Stimulated activated effector memory CD8-positive, alpha-beta T cell treated with anti-CD3 and anti-CD28 coated beads, Interleukin-12 subunit alpha, Interleukin-12 subunit beta, amount 100 ng/mL, for 72 hours (primary cell): ENCODE results near the gene HOXC13.

ENCODE experiments used
- ATAC-seq: fragments of 150-1000 bp; cut with Tn5 transposase; 2 replicates; pipeline ENCODE4 v1.10.0; 2021
- DNase-seq, 2 donors: peaks; one replicate each; pipeline ENCODE4 v3.0.0; 2021 to 2022; ENCODE audit warnings: low spot score in 2 of 2
- H3K27ac Mint-ChIP-seq: one replicate; pipeline ENCODE4 v1.8.0; 2022; ENCODE audit warnings: mild to moderate bottlenecking, mixed read lengths
- H3K36me3 Mint-ChIP-seq: one replicate; pipeline ENCODE4 v1.8.0; 2022; ENCODE audit warnings: mild to moderate bottlenecking, mixed read lengths
- H3K4me1 Mint-ChIP-seq: one replicate; pipeline ENCODE4 v1.8.0; 2022; ENCODE audit warnings: mixed read lengths
- H3K4me3 Mint-ChIP-seq: one replicate; pipeline ENCODE4 v1.8.0; 2022; ENCODE audit warnings: mild to moderate bottlenecking, mixed read lengths
- H3K9me3 Mint-ChIP-seq: one replicate; pipeline ENCODE4 v1.8.0; 2022; ENCODE audit warnings: mixed read lengths

The HOXC13 gene, protein sequence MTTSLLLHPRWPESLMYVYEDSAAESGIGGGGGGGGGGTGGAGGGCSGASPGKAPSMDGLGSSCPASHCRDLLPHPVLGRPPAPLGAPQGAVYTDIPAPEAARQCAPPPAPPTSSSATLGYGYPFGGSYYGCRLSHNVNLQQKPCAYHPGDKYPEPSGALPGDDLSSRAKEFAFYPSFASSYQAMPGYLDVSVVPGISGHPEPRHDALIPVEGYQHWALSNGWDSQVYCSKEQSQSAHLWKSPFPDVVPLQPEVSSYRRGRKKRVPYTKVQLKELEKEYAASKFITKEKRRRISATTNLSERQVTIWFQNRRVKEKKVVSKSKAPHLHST

DNA sequence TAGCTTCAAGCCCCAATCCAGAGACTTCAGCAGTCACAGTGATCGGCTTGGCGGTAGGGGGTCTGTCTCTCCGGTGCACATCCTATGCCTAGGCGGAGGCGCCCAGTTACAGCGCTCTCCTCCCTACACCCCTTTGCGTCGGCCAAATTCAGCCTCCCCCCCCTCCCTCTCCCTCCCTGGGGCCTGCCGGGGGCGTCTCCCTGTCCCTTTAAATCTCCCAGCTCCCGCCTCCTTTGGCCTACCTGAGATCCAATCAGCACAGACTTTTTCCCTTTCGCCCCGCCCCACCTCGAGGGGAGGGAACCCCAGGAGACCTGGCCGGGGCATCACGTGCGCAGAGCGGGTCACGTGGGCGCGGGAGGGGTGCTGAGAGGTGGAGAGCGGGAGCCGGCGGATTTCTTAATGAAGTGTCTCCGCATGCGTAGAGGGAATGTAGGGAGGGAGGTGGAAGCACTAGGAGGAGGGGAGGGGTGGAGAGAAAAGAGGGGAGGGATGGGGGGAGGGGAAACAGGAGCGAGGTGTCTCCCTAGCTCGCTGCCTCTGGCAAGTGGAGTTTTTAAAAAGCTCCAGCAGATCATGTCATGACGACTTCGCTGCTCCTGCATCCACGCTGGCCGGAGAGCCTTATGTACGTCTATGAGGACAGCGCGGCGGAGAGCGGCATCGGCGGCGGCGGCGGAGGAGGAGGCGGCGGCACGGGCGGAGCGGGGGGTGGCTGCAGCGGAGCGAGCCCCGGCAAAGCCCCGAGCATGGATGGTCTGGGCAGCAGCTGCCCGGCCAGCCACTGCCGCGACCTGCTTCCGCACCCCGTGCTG lies at the start of gene HOXC13:
TSS of gene HOXC13 (plus strand) at position 506 of the 815 bp plus-strand sequence. CDS start at position 582, 76 bp downstream.
- Mint-ChIP-seq H3K9me3 (no peaks in the 10 kb centered on the region), H3K4me1 (peaks cover 15% of the 10 kb centered on the region), H3K4me3 (no peak within 1 kb of the TSS), H3K36me3 (no peaks in the 10 kb centered on the region), H3K27ac (no peak within 1 kb of the TSS)
- DNase-seq (no peak), ATAC-seq (no peak)

DNA sequence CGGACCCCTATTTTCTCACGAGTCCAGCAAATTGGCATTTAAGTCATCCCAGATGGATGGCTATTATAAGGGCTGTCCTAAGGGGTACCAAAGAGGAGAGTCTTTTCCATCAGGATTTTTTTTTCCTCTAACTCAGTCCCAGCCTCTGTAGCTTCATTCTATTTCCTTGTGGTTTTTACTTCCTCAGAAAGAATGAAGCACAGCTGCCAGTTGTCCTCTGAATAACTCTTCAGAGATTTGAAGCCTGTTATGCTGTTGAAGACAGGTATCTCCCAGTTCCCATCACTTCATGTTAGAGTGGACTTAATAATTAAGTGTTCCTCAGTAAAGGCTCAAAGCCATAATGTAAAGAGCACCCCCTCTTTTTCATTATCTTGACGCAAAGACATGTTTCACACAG lies 48.5 kb upstream of the HOXC13 start:
- DNase-seq, result no peak
- Mint-ChIP-seq H3K36me3 (no peaks in the 10 kb centered on the region), H3K4me1 (no peaks in the 10 kb centered on the region), H3K4me3 (no peak overlapping the region), H3K27ac (no peak overlapping the region), H3K9me3 (no peaks in the 10 kb centered on the region)
- ATAC-seq, result no peak

DNA sequence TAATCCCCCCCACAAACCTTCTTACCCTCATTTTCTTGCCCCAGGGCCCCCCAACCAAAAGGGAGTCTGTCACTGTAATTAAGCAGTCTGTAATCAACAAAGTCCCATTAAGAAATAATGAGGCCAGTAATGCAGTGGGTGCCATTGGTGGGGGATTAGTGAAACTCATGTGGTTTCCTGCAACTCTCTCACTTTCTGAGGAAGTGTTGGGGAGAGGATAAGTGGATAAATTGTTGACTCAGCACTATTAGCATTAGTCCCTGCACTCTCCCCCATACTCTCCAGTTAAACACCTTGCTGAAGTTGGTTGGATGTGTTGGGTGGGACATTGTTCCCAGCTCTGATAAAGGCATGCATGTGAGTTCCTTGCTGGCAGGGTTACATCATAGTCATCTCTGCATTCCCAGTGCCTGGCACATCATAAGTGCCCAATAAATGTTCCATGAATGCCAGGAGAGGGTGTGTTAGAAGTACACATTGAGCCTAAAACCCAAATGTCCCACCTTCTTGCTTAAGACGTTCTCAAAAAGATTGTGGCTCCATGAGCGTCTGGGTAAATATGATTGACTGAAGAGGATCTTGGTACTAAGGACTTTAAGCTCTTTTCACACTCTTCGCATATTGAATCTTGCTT lies 45.8 kb upstream of the HOXC13 start:
- no peaks in the 10 kb centered on the region for H3K36me3 Mint-ChIP-seq
- no peak for DNase-seq
- H3K4me1 Mint-ChIP-seq, result no peaks in the 10 kb centered on the region
- no peak for ATAC-seq
- H3K4me3 Mint-ChIP-seq, result no peak overlapping the region
- no peak overlapping the region for H3K27ac Mint-ChIP-seq
- no peaks in the 10 kb centered on the region for H3K9me3 Mint-ChIP-seq

DNA sequence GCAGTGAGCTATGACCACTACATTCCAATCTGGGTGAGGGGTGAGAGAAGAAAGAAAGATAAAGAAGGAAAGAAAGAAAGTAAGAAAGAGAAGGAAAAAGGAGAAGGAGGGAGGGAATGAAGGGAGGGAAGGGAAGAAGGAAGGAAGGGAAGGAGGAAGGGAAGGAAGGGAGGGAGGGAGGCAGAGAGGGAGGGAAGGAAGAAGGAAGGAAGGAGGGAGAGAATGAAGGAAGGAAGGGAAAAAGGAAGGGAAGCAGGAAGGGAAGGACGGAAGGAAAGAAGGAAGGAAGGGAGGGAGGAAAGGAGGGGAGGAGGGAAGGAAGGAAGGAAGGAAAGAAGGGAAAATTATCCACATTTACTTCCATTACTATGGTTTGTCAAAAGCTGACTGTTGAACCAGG lies 39.4 kb upstream of the HOXC13 start:
- DNase-seq (no peak), ATAC-seq (no peak)
- H3K27ac Mint-ChIP-seq, result no peak overlapping the region
- H3K36me3 Mint-ChIP-seq, result no peaks in the 10 kb centered on the region
- H3K4me1 Mint-ChIP-seq, result no peaks in the 10 kb centered on the region
- no peak overlapping the region for H3K4me3 Mint-ChIP-seq
- no peaks in the 10 kb centered on the region for H3K9me3 Mint-ChIP-seq

DNA sequence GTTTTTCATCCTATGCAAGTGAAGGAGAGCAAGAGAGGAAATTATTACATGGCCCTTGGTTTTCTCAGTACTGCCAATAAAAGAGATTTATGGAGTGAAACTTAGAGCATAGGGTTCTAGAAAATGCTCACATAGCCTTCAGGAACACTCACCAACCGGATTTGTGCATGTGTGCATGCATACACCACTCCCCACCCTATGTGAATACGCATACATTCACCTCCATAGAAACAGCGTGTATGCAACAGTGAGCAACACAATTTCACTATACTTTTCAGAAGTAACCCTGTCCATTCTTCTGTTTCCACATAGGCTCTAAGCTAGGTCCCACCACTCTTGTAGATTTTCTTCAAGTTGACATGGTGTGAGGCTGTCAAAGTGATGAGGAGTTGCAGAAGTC lies 31.5 kb upstream of the HOXC13 start:
- no peaks in the 10 kb centered on the region for H3K4me1 Mint-ChIP-seq

DNA sequence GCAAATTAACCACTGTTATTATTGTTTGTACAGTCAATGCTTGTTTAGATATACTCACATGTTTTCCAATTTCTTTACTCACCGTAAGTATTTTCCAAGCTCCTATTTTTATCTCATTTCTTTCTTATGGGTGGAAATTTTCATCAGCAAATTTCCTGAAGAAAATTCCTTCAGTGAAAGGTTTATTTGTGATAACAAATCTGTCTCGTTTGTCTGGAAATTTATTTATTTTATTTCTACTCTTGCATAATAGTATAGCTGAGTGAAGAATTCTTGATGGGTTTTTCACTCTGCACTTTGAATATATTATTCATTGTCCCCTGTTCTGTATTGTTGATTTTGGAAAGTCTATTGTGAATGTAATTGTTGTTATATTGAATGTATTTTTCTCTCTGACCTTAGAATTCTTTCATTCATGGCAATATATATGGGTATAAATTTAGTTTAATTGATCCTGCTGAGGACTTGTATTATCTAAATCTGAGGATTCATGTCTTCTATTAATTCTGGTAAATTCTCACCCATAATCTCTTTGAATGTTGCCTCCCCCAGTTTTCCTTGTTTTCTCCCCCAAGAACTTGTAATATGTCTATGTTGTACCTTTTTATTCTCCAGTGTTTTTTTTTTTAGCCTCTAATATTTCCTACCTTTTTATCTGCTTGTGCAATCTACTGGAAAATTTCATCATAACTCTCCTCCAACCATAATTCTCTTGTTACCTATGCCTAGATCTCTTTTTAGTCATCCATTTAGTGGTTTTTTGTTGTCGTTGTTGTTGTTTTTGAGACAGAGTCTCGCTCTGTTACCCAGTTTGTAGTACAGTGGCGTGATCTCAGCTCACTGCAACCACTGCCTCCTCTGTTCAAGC lies 21.6 kb upstream of the HOXC13 start:
- Mint-ChIP-seq H3K9me3 (no peaks in the 10 kb centered on the region), H3K4me1 (no peaks in the 10 kb centered on the region), H3K4me3 (no peak overlapping the region), H3K27ac (no peak overlapping the region), H3K36me3 (no peaks in the 10 kb centered on the region)
- ATAC-seq (no peak), DNase-seq (no peak)

More for the DNA sequence above, 31.5 kb upstream of the HOXC13 start:
- no peaks in the 10 kb centered on the region for H3K36me3 Mint-ChIP-seq
- H3K9me3 Mint-ChIP-seq, result no peaks in the 10 kb centered on the region
- H3K27ac Mint-ChIP-seq, result no peak overlapping the region
- ATAC-seq (no peak), DNase-seq (no peak)
- no peak overlapping the region for H3K4me3 Mint-ChIP-seq

DNA sequence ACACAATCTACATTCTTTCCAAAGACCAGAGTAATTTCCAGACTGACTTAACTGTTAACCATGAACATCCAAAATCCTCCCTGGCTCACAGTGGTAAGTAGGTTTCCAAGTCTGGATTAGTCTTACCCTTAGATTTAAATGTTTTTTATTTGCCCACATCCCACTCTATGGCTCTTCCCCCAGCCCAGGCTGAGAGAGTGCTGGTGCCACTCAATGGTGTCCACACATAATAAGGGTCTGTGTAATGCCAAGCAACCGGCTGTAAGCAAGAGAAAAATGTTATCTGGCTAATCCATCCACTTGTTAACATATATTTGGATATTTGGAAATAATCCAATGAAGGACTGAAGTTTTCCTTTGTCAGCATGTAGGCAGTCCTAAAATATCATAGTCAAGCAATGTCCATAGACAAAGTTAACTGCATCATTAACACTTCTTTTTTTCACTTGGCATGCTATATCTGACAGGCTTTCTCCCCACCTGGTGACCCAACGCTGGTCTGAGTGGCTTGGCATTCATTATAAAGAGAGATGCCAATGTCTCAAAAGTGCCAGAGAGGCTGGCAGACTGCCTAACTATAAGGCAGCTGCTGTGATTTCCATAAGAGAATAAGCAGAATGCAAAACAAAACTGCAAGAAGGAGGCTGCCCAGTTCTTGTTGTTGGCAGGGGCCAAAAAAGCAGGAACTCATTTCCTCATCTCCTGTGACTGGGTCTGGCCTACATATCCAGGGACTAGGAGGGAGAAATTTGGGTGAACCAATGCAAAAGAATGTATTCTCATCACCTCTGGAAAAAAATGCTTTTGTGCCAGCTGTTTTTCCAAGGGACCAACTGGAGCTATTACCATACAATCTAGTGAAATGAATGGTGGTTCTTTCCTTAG lies 13.9 kb upstream of the HOXC13 start:
- DNase-seq (no peak), ATAC-seq (no peak)
- H3K4me3 Mint-ChIP-seq, result no peak overlapping the region
- no peaks in the 10 kb centered on the region for H3K4me1 Mint-ChIP-seq
- no peaks in the 10 kb centered on the region for H3K36me3 Mint-ChIP-seq
- no peak overlapping the region for H3K27ac Mint-ChIP-seq
- H3K9me3 Mint-ChIP-seq, result no peaks in the 10 kb centered on the region

DNA sequence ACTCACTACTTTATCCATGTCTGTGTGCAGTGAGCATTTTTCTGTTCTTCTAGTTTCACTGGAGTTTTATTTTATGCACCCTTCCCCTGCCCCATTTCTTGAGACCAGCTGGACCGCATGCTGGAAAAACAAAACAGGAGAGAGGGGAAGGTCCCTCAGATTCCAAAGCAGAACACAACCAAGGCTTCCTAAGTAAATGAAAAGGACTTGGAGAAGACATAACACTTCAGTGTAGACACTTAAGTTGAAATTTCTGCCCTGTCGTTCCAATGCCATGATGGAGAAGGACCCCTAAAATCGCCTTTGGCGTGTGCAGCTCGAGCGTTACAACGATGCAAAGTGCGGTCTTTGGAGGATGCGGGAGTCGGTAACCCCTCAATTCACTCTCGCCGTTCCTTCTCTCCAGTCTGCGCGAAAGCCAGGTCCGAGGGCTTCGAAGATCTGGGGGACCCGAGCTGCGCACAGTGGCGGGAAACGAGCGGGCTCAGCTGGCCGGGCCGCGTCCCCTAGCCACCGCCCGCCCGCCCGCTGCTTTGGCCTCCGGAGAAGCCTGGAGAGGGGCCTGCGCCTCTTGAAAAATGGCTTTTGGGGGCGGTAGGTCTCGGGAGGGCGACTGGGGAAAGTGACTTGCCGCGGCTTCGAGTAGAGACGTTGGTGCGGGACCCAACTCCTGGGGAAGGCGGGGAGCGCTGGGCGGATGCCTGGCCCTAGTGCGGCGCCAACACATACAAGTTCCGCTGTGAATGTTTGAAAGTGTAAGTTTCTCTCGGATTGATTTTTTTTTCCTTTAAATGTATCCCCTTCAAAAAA lies 11.2 kb upstream of the HOXC13 start:
- no peak for ATAC-seq
- no peaks in the 10 kb centered on the region for H3K4me1 Mint-ChIP-seq
- H3K36me3 Mint-ChIP-seq, result no peaks in the 10 kb centered on the region
- H3K9me3 Mint-ChIP-seq, result no peaks in the 10 kb centered on the region
- H3K27ac Mint-ChIP-seq, result no peak overlapping the region
- DNase-seq, result no peak
- H3K4me3 Mint-ChIP-seq, result no peak overlapping the region

DNA sequence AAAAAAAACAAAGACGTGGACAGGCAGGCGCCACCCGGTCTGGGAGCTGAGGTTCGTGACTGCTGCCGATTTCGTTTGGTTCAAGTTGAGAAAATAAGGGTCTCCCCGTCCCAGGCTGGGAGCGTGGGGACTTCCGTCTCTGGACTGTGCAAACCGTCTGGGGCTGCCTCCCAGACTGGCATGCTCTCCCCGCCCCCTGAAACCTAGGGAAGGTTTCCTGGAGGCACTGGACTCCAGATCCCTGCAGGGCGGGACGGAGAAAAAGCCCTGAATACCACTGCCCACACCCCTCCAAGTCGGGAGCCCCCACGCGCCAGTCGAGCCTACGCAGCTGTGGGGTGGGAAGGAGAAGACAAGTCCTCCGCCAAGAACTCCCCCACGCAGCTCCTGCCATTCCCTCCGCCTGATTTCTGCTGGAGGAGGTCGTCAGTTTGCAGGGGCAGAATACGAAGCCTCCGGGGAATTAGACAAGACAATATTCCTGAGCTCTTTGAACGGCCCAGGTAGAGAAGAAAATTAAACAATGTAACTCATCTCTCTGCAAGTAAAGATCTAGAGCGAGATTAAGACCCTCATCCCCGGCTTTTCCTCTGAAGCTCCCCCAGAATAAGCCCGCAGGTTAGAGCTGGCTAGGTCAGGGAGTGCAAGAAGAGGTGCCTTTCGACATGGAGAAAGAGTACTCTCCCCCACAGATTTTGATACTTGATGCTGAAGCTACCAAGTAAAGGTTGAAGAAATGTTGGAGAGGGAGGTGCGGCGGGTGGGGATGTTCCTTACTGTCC lies 10.4 kb upstream of the HOXC13 start:
- Mint-ChIP-seq H3K4me3 (no peak overlapping the region), H3K36me3 (no peaks in the 10 kb centered on the region), H3K27ac (no peak overlapping the region), H3K9me3 (no peaks in the 10 kb centered on the region), H3K4me1 (no peaks in the 10 kb centered on the region)
- ATAC-seq (no peak), DNase-seq (no peak)

DNA sequence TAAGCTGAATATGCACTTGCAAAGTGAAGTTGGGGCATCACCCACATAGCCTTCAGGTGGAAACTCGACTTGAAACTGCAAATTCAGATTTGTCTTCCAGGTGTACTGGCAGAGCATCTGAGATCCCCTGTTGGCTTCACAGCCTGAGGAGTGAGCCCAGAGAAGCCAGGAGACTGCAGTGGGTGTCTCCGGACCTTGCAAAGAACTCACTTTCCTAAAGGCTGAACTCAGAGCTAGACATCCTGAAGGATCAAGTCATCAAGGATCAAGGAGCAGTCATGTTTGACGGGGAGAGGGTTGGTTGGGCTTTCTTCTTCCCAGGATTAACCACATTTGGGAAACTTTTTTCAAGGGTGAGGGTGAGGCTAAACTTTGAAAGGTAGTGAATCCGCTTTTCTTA lies 9.1 kb upstream of the HOXC13 start:
- Mint-ChIP-seq H3K9me3 (no peaks in the 10 kb centered on the region), H3K4me1 (no peaks in the 10 kb centered on the region), H3K4me3 (no peak overlapping the region), H3K36me3 (no peaks in the 10 kb centered on the region), H3K27ac (no peak overlapping the region)
- no peak for ATAC-seq
- no peak for DNase-seq

DNA sequence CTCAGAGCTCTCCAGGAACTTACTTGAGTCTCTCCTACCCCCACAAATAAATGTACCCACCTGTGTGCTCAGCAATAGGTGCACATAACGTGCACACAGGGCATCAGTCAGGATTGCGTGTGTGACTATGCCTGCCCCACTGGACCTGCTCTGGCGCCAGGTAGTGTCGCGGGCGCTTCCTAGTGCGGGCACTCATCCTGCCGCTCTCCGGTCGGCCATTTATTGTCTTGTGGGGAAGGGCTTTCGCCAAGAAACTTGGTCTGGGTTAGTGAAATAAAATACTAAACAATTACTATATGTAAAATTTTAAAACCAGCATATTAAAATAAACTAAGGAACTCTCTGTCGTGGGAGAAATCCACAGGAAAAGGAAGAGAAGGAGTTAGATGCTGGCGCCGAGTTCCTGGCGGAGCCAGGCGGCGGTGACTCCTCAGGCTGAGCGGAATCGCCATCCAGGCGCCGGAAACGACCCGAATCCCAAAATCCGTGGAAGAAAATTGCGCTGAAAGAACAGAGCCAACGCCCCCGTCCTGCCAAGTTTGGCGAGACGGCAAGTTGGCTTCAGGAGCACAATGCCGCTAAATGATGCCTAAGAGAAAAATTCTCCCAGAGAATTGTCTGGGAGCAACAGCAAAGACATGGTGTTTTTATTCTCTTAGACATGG lies 7.9 kb upstream of the HOXC13 start:
- no peak for DNase-seq
- Mint-ChIP-seq H3K36me3 (no peaks in the 10 kb centered on the region), H3K27ac (no peak overlapping the region), H3K9me3 (no peaks in the 10 kb centered on the region), H3K4me1 (peaks cover 5% of the 10 kb centered on the region), H3K4me3 (no peak overlapping the region)
- no peak for ATAC-seq

DNA sequence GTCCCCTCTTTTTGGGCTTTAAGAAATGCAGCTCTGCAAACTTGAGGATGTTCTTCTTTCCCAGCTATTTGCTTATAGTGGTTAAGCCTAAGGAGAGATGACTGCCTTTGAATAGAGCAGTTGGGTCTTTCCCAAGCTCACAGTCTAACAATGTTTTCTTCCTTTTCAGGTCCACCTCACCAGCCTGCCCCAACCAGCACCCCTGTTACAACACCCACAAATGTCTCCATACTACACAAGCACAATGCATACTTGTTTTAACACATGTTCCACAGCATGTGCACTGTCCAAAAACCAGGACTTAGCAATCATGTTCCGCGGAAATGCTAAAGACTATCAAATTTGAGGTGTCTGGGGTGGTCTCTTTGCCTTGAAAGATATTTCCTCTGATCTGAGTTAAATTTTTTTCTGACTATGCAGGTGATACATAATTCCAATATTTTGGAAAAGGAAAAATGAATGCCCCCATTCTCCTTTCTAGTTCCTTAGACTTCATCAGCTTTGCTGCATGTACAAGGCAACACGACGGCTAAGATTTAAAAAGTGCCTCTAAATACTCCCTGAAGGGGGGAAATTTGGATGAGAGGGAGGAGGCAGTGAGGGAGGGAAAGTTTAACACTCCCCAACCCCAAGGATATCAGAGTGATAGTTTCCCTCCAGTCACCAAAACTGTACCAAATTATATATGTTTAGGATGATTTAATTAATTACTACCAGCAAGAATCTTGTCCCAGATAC lies 6.6 kb upstream of the HOXC13 start:
- Mint-ChIP-seq H3K4me1 (peaks cover 11% of the 10 kb centered on the region), H3K27ac (no peak overlapping the region), H3K4me3 (no peak overlapping the region), H3K36me3 (no peaks in the 10 kb centered on the region), H3K9me3 (no peaks in the 10 kb centered on the region)
- DNase-seq (no peak), ATAC-seq (no peak)
